HG02571 (cell line): ENCODE measurements around the gene LEPR.
"Not testable (repeated sequence)": the region's sequence is repeated elsewhere in the genome, so short reads cannot be mapped to it uniquely, and the experiment has no call there.

Source experiments
- ATAC-seq: cut with Tn5 transposase; IDR thresholded peaks from one replicate; pipeline ENCODE4 v1.9.1; 2021; ENCODE audit warnings: mild to moderate bottlenecking, moderate library complexity; ENCODE audit not compliant: unreplicated experiment

LEPR gene

GRCh38 chr1:65420590-65421350 is at the start of gene LEPR, which contains the start of gene LEPROT:
Gene LEPR (plus strand): TSS chr1:65420668. CDS start chr1:65565566, 144,898 bp downstream.
Gene LEPROT (plus strand): TSS chr1:65420668. CDS start chr1:65420725, 57 bp downstream.
- ATAC-seq = peak; percentile 50

DNA sequence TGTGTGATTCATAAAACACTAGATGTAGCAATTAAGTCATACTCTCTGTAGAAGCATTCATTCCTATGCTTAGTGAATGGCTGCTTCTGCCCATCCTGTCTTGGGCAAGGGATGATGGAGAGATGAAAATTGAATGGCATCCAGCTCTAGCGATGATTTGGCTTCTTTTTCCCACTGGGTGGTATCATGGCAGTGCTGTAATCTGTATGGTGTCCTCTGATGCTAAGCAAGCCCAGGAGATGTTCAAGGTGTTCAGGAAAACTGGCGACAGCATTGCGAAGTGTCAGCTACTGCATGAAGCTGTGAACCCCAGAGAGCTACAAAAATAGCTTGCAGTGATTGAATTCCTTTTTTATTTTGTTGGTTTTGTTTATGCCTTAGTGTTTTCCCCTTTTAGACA is 48.9 kb upstream of the LEPR start:
- no peak for ATAC-seq

DNA sequence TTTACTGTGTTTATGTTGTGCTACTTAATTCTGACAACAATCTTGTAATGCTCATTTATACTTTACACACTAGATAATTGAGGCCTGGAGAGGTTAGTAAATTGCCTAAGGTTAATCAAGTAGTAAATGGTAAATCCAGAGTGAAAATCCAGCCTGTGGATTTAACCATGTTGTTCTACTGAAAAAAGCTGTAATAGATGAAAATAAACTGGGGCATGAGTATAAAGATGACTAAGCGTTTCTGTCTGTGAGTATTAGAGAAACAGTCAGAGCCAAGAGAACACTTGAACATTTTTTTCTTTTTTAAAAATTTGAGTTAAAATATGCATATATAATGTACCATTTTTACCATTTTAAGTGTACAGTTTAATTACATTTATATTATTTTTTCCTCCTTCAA is 47.9 kb upstream of the LEPR start:
- ATAC-seq = no peak

DNA sequence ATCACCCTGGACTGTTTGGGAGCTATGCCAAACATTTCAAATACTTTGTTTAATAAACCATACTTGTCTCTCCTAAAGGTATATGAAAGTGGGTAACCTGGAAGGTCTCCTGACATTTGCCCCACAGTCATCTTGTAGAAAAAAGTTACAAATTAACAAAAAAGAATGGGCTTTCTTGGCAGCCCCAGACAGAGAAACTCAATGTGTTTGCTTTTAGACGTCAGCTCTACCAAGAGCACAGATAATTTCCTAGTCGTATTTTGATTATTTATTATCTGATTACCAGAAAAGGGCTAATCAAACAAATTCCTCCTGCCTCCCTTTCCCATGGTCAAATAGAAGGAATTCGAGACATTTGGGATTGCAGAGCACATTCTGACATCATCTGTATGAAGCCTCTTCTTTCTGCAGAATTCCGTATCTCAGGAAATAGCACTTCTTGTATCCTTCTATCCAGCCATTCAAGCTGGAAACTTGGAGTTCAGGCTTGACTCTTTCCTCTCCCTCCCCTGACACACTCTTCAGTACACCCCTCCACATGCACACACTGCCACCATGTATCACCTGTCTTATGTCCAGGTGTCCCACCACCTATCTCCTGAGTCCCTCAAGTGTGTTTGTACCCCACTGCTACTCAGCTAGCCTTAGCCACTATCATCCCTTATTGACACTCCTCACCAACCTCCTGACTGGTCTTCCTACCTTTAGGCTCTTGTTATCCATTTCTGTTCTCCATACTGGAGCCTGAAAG is 42.8 kb upstream of the LEPR start:
- no peak for ATAC-seq

DNA sequence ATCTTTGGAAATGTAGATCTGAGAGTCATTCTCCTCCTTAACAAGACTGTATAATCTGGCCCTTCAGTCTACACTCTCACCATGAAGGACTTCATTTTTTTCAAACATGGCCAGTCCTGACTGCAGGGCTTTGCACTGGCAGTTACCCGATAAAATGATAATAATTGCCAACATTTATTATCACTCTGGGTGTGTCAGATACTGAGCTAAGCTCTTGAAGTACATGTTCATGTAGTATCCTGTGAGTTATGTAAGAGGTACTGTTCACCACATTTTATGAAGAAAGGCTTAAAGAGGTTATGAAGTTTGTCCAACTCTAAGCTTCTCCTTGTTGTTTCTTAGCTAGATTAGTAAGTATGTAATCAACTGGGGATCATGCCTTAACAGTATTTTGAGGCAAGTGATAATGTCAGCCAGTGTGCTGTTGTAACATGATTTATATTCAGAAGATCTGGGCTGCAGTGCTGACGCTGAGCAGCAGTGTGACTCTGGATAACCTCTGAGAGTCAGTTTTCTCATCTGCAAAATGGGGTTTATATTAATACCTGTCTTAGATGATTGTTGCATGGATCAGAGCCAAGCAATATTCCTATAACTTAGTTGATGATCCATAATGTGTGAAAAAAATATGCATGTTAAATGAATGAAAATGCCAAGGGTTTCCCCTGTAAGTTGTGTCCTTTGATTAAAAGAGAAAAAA is 42.1 kb upstream of the LEPR start:
- no peak for ATAC-seq

DNA sequence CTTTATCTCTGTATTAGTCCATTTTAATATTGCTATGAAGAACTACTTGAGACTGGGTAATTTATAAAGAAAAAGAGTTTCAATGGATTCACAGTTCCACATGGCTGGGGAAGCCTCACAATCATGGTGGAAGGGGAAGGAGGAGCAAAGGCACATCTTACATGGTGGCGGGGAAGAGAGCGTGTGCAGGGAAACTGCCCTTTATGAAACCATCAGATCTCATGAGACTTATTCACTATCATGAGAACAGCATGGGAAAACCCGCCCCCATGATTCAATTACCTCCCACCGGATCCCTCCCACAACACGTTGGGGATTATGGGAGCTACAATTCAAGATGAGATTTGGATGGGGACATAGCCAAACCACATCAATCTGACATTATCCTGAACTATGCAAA is 36.0 kb upstream of the LEPR start:
- not testable (repeated sequence) for ATAC-seq

DNA sequence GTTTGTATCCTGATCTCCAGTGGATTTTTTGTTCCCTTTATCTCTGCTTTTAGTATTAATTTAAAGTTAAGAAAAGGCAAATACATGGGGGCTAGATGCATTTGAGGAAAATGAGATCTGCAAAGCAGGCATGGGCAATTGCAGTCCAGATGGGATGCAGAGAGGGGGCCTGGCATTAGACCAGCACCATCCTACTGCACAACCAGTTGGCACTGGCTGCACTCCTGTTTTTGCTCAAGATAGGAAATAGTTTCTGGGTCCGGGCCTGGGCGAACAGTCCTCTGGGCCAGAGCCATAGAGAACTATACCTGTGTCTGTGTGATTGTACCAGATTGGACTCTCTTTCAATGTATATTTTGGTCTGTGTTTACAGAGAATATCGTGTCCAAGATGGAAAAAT is 34.0 kb upstream of the LEPR start:
- no peak for ATAC-seq

DNA sequence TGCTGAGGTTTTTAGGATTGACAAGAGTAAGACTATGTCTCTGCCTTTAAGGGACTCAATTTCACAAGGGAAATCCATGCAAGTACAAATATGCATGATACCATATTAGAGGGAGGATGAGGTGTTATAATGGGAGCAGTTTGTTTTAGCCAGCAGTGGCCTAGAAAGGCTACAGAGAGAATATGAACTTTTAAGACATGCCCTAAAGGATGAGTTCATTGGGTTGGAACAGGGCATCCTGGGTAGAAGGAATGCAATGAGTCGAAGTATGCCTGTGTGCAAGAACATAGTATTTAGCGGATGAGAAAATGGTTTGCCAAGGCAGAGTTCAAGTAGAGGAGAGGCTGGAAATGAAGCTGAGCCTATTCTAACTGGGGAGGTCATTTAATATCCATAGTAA is 32.6 kb upstream of the LEPR start:
- ATAC-seq = no peak

- ATAC-seq = no peak
Observed at GRCh38 chr1:65388908-65389695, 31.4 kb upstream of the LEPR start.

DNA sequence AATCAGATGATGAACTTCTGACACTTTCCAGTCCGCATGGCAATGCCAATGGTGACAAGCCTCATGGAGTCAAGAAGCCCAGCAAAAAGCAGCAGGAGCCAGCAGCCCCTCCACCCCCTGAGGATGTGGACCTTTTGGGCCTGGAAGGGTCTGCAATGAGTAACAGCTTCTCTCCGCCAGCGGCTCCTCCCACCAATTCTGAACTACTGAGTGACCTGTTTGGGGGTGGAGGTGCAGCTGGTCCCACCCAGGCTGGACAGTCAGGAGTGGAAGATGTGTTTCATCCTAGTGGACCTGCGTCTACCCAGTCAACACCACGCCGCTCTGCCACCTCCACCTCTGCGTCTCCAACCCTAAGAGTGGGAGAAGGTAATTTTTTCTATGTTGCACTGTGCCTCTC is 28.0 kb upstream of the LEPR start:
- no peak for ATAC-seq

- peak; percentile 90 for ATAC-seq
Observed at GRCh38 chr1:65393347-65393746, 27.1 kb upstream of the LEPR start.

GRCh38 chr1:65393928-65394327 is 26.5 kb upstream of the LEPR start:
- no peak for ATAC-seq

DNA sequence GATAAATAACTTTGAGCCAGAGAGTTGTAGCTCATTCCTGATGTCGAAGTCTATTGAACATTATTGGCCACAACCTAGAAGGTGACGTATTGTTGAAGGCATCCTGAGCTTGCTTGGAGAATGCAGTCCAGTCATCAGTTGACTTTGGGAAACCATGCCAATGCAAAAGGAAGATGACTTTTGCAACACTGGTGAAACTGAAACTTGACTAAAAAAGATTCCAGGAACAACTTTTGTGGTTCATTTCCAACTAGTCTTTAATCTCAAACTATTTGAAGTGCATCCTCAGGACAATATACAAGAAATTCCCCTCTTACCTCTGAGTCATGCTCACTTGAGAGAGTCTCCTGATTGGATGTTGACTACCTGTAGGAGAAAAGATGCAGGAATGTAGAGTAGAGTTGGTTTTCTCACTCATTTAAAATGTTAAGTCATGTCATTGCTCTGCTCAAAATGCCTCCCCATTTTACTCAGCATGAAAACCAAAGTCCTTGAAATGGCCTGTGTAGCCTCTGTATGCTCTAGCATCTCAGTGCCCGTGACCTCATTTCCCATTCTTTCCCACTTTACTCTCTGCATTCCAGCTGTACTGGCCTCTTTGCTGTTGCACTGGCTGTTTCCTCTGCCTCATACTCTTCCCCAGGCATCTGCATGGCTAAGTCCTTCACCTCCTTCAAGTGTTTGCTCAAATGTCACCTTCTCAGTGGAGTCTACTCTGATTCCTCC is 24.4 kb upstream of the LEPR start:
- ATAC-seq = no peak

GRCh38 chr1:65398083-65398482 is 22.4 kb upstream of the LEPR start:
- ATAC-seq = no peak

DNA sequence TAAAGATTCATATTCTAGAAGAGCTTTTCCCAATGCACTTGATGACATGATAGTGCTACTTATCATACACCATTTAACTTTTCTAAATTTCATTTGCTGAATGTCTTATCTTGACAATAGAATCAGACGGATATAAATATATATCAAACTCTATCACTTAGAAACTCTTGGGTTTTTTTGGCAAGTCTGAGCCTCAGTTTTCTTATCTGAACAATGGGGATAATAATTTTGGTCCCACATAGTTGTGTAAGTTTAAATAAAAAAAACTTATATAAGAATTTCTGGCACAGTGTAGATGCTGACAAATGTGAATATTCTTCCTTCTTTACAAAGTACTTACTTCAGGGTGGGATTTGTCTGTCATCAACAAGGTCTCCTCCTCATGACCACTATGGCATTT is 21.5 kb upstream of the LEPR start:
- ATAC-seq = no peak

DNA sequence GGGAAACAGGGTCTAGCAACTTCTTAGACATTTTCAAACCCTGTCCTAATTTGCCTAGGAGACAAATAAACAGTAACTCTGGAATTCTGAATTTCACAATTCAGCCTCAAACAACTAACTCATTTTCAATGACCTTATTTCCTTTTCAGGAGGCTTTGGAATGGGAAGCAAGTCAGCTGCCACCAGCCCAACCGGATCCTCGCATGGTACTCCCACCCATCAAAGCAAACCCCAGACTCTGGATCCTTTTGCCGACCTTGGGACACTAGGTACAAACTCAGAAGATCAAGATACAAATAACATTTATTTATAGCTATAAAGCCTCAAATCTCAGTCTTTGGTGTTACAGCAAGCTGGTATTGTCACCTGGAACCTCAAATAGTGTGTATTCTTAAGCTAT is 18.9 kb upstream of the LEPR start:
- no peak for ATAC-seq

GRCh38 chr1:65404941-65405340 is 15.5 kb upstream of the LEPR start:
- ATAC-seq = no peak

- ATAC-seq = no peak
Observed at GRCh38 chr1:65407877-65408276, 12.6 kb upstream of the LEPR start.

GRCh38 chr1:65409314-65409713 is 11.2 kb upstream of the LEPR start:
- no peak for ATAC-seq

GRCh38 chr1:65409816-65410326 is 10.6 kb upstream of the LEPR start:
- ATAC-seq = no peak
